CD4-positive, alpha-beta T cell (primary cell): ENCODE data around the gene YKT6. TPM values are rescaled to one million over a fixed set of nuclear protein-coding genes. Genes with fewer than 3 reads are reported as not detected.

Experiments used
- ATAC-seq: fragments of 200-7000 bp; cut with Tn5 transposase; one replicate; pipeline ENCODE4 v1.10.0; 2022; ENCODE audit warnings: mild to moderate bottlenecking; ENCODE audit not compliant: poor library complexity
- CTCF ChIA-PET: fragments of 350-600 bp; sonication (Branson Sonifier 250); formaldehyde crosslinking; loops from one replicate; lab custom pipeline; 2021; ENCODE audit warnings: antibody characterized with exemption, inconsistent platforms; lab: Charles Lee
- POLR2A ChIA-PET: fragments of 350-600 bp; sonication (Branson Sonifier 250); formaldehyde crosslinking; loops from one replicate; lab custom pipeline; 2021; ENCODE audit warnings: antibody characterized with exemption, inconsistent platforms; lab: Charles Lee
- DNase-seq, 14 experiments: peaks; one replicate each; pipeline ENCODE4 v3.0.0-alpha.2; 2013 to 2020; ENCODE audit warnings: mixed read lengths in 2 of 14
- H3K27ac ChIP-seq, 2 donors: one replicate each; pipeline versions ENCODE4 v1.5.1 to v1.7.0; 2013; ENCODE audit warnings: low read length in 2 of 2, low read depth in 1 of 2, mild to moderate bottlenecking in 1 of 2
- H3K27me3 ChIP-seq, 2 experiments: 1 replicate in 1 of 2; 2 replicates in 1 of 2; pipeline versions ENCODE4 v1.6.1 to v1.7.0; 2013; ENCODE audit warnings: low read length in 2 of 2, control low read depth in 1 of 2, mild to moderate bottlenecking in 1 of 2, moderate library complexity in 1 of 2; ENCODE audit not compliant: insufficient read depth in 2 of 2, control insufficient read depth in 1 of 2
- H3K36me3 ChIP-seq: one replicate; pipeline ENCODE4 v1.6.1; 2013; ENCODE audit warnings: low read length, control low read depth; ENCODE audit not compliant: insufficient read depth
- H3K4me1 ChIP-seq: one replicate; pipeline ENCODE4 v1.6.1; 2013; ENCODE audit warnings: low read length, control low read depth; ENCODE audit not compliant: insufficient read depth
- H3K4me3 ChIP-seq: one replicate; pipeline ENCODE4 v1.5.1; 2013; ENCODE audit warnings: mild to moderate bottlenecking, low read length, moderate library complexity
- H3K9me3 ChIP-seq, 2 experiments: 1 replicate in 1 of 2; 2 replicates in 1 of 2; pipeline versions ENCODE4 v1.6.1 to v1.7.0; 2013; ENCODE audit warnings: low read length in 2 of 2, mild to moderate bottlenecking in 2 of 2, control low read depth in 1 of 2, moderate library complexity in 1 of 2; ENCODE audit not compliant: control insufficient read depth in 1 of 2, insufficient read depth in 1 of 2
- H3K27ac Mint-ChIP-seq: one replicate; pipeline ENCODE4 v1.8.0; 2020; ENCODE audit warnings: mixed read lengths
- H3K27me3 Mint-ChIP-seq: one replicate; pipeline ENCODE4 v1.8.0; 2021; ENCODE audit warnings: mixed read lengths
- H3K36me3 Mint-ChIP-seq: one replicate; pipeline ENCODE4 v1.8.0; 2021; ENCODE audit warnings: low read depth, mixed read lengths
- H3K4me1 Mint-ChIP-seq: one replicate; pipeline ENCODE4 v1.8.0; 2021; ENCODE audit warnings: low read depth, mixed read lengths
- H3K4me3 Mint-ChIP-seq: one replicate; pipeline ENCODE4 v1.8.0; 2020; ENCODE audit warnings: mild to moderate bottlenecking, mixed read lengths
- H3K9me3 Mint-ChIP-seq: one replicate; pipeline ENCODE4 v1.8.0; 2020; ENCODE audit warnings: mixed read lengths
- intact Hi-C, 2 experiments: fragments of 100-400 bp; cut with DNase I in 1 of 2; cut with micrococcal nuclease in 1 of 2; formaldehyde crosslinking; loops; one replicate each; pipeline versions ENCODE4 v1.15.1 to v1.9.0; 2023 to 2025; cut with DNase I, micrococcal nuclease
- total RNA-seq, 174 experiments: library from RNA in 2 of 174; stranded (reverse) in 2 of 174; gene quantifications; one replicate each; pipeline ENCODE4 v1.2.3 and lab custom pipeline; 2021 to 2026
- TF ChIP-seq, protein P1 (sequence below): fragments of 200-600 bp; IDR thresholded peaks from one replicate; pipeline ENCODE4 v1.8.0; 2022; ENCODE audit warnings: antibody characterized with exemption, mild to moderate bottlenecking

The YKT6 gene
- total RNA-seq, 2 experiments from 2014 or later = 85.0 to 86.4 TPM

DNA sequence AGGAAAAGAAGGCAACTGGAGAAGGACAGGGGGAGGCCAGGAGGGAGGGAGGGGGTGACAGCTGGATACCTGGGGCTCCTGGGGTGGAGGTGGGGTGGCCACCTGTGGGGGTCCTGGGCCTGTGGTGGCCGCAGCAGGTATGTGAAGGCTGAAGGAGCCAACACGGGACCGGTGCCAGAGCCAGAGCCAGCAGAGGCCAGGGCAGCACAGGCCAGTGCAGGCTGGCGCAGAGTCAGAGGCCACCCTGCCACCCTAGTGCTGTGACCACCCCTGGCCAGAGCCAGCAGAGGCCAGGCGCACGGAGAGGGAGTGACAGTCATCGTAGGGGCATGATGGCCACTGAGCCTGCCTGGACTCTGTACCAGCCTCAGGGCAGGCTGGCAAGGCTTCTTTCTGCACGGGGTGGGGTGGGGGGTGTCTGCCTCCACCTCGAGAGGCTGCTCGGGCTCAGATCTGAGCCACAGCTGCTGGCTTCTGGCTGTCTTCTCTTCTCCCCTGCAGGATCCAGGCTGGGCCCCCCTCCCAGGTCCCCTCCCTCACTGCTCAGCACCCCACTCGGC, 28.8 kb downstream of the YKT6 start:
- DNase-seq (no peak), ATAC-seq (no peak)
- H3K9me3 ChIP-seq = no peaks in the 10 kb centered on the region
- Mint-ChIP-seq H3K4me3 (no peak overlapping the region), H3K4me1 (no peaks in the 10 kb centered on the region), H3K36me3 (no peaks in the 10 kb centered on the region), H3K27ac (no peak overlapping the region), H3K27me3 (peaks cover 7% of the 10 kb centered on the region), H3K9me3 (no peaks in the 10 kb centered on the region)
- H3K27ac ChIP-seq = no peak overlapping the region
- no peaks in the 10 kb centered on the region for H3K27me3 ChIP-seq
- TF ChIP-seq, protein P1, sequence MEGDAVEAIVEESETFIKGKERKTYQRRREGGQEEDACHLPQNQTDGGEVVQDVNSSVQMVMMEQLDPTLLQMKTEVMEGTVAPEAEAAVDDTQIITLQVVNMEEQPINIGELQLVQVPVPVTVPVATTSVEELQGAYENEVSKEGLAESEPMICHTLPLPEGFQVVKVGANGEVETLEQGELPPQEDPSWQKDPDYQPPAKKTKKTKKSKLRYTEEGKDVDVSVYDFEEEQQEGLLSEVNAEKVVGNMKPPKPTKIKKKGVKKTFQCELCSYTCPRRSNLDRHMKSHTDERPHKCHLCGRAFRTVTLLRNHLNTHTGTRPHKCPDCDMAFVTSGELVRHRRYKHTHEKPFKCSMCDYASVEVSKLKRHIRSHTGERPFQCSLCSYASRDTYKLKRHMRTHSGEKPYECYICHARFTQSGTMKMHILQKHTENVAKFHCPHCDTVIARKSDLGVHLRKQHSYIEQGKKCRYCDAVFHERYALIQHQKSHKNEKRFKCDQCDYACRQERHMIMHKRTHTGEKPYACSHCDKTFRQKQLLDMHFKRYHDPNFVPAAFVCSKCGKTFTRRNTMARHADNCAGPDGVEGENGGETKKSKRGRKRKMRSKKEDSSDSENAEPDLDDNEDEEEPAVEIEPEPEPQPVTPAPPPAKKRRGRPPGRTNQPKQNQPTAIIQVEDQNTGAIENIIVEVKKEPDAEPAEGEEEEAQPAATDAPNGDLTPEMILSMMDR = no peak
- CTCF ChIA-PET = no interaction called here
- no peaks in the 10 kb centered on the region for H3K4me1 ChIP-seq
- H3K36me3 ChIP-seq = no peaks in the 10 kb centered on the region
- no peak overlapping the region for H3K4me3 ChIP-seq
- intact Hi-C loops = no loop called here
- POLR2A ChIA-PET = no interaction called here

DNA sequence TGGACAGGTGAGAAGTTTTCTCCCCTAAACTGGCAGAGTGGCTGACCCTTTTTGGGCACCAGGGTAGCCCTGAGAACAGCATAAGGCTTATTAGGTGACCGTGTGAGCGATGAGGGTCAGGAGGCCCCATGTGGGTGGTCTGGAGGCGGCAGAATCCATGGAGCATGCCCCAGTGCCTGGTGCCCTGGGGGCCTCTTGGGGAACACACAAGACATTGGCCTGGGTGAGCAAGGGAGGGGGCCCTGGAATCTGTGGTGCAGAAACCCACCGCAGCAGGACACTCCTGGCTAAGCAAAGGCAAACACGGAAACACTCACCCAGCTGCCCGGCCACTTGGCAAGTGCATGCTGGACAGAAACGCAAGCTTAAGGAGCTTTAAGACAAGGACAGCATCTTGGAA, 29.5 kb downstream of the YKT6 start:
- no peaks in the 10 kb centered on the region for H3K36me3 ChIP-seq

DNA sequence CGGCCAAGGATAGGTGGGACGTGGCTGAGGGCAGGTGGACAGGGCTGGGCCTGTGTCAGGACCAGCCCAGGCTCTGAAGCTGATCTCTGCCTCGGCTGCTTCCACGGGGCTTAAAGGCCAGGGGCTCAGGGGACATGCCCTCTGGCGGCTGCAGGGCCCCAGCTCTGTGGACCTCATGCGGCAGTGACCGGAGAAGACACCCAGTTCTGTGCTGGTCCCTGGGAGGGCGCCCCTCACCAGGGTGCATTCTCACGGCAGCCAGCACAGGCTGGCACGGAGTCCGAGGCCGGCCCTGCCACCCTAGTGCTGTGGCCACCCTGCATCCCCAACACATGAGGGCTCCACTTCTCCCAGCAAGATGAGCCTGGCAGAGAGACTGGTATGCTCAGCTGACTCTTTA, 30.3 kb downstream of the YKT6 start:
- no peaks in the 10 kb centered on the region for H3K9me3 ChIP-seq
- intact Hi-C loops = no loop called here
- Mint-ChIP-seq H3K27me3 (peaks cover under 1% of the 10 kb centered on the region), H3K36me3 (no peaks in the 10 kb centered on the region), H3K27ac (no peak overlapping the region), H3K9me3 (no peaks in the 10 kb centered on the region), H3K4me1 (no peaks in the 10 kb centered on the region), H3K4me3 (no peak overlapping the region)
- no peak overlapping the region for H3K4me3 ChIP-seq
- H3K36me3 ChIP-seq = no peaks in the 10 kb centered on the region
- H3K4me1 ChIP-seq = no peaks in the 10 kb centered on the region
- DNase-seq = no peak
- TF ChIP-seq, protein P1 = no peak
- ChIA-PET CTCF (no interaction called here), POLR2A (no interaction called here)
- no peak overlapping the region for H3K27ac ChIP-seq
- no peak for ATAC-seq
- H3K27me3 ChIP-seq = no peaks in the 10 kb centered on the region

More for the DNA sequence above, 29.5 kb downstream of the YKT6 start:
- TF ChIP-seq, protein P1 = no peak
- H3K27me3 Mint-ChIP-seq = peaks cover 7% of the 10 kb centered on the region
- ChIA-PET CTCF (no interaction called here), POLR2A (no interaction called here)
- ATAC-seq (no peak), DNase-seq (no peak)
- H3K9me3 Mint-ChIP-seq = no peaks in the 10 kb centered on the region
- H3K4me1 Mint-ChIP-seq = no peaks in the 10 kb centered on the region
- H3K36me3 Mint-ChIP-seq = no peaks in the 10 kb centered on the region
- Histone ChIP-seq H3K27me3 (no peaks in the 10 kb centered on the region), H3K4me3 (no peak overlapping the region), H3K4me1 (no peaks in the 10 kb centered on the region), H3K9me3 (no peaks in the 10 kb centered on the region), H3K27ac (no peak overlapping the region)
- no peak overlapping the region for H3K27ac Mint-ChIP-seq
- intact Hi-C loops = no loop called here
- no peak overlapping the region for H3K4me3 Mint-ChIP-seq
